ENCODE data around the gene FAM3C.

Gene FAM3C

DNA sequence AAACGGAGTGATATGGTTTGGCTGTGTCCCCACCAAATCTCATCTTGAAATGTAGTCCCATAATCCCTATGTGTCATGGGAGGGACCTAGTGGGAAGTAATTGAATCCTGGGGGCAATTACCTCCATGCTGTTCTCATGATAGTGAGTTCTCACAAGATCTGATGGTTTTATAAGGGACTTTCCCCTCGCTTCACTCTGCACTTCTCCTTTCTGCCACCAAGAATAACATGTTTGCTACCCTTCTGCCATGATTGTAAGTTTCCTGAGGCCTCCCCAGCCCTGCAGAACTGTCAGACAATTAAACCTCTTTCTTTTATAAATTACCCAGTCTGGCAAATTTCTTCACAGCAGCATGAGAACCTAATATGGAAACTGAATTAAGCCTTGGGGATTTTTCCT is 19.1 kb downstream of the FAM3C start:
- DNase-seq: no peak

- DNase-seq: no peak
These were observed 22.9 kb downstream of the FAM3C start for GRCh38 chr7:121373177-121373576.

DNA sequence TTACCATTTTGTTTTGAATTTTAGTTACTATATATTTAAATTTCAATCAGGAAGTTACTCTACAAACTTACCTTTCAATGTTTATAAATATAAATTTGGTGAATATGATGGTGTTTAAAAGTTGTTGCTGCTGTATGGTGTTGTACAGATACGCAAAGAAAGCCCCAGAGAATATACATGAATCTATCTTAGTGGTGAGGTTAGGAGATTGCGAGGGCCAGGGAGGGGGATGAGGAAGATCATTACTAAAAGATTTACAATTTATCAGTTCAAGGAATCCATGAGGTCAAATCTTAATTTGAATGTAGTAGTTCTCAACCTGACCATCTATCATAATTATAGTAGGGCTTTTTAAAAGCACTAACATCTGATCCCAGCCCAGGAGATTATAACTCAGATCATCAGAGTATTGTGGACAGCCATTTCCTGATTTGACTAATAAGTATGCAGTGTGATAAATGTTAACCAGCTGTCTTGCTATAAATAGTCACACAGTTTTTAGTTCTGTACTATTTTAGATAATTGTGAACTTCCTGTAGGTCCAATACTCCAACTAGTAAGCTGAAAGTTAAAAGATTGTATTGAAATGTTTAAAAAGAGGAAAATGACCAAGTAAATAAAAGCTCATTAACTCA is 23.6 kb downstream of the FAM3C start:
- DNase-seq: no peak

- no peak for DNase-seq
These were observed 24.2 kb downstream of the FAM3C start for GRCh38 chr7:121371883-121372282.

DNA sequence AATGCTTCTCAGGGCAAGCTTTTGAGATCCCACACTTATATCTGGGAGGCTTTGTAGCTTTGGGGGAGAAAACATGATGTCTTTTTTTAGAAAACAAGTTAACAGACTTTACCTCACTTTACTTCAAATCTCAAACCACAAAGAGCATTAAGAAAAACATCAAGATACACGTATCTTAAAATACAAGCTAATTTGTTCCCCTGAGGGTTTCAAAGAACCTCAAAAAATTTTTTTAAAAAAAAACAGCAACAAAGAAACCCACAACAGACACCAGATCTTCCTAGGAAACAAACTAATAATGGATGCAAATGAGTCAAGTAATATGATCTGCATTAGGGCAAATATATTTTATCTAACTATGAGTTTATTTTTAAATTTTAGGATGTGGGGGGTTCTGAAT is 24.7 kb downstream of the FAM3C start:
- no peak for DNase-seq

DNA sequence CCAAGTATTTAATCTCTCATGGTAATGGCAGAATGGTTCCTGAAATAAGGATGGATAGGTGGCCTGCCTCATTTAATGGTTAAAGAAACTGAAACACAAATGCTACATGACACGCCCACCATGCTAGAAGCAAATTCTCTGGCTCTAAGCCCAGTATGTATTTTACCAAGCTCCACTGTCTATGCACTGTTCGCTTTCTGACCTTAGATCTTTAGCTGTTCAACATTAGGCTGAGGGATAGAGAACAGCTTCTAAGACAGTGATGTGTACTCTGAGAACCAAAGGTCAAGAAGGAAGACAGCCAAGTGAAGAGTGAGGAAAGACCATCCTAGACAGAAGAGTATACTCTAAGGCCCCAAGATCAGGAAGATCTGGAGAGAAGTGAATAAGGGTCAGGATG is 26.6 kb downstream of the FAM3C start:
- no peak for DNase-seq

DNA sequence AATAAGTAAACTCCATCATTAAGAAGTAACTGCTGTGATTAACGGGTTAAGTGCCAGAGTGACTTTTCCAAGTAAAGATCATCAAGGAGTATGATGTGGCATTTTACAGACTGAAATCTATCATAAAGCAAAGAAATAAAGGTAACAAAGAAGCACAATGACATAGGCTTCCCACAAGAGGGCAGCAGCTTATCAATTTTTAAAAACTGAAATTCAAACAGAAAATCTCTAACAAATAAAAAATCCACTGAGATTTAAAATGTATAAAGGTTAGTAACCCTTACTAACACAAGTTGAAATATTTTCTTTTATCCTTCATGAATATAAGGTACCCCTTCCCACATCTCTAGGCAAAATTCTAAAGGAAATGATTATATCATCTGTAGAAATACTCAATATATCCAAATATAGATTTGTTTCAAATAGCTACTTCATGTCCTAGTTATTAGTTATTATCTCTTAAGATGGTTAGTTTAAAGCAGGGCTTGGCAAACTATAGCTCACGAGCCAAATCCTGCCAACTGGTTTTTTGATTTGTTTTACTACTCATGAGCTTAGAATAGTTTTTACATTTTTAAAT is 29.2 kb downstream of the FAM3C start:
- no peak for DNase-seq

DNA sequence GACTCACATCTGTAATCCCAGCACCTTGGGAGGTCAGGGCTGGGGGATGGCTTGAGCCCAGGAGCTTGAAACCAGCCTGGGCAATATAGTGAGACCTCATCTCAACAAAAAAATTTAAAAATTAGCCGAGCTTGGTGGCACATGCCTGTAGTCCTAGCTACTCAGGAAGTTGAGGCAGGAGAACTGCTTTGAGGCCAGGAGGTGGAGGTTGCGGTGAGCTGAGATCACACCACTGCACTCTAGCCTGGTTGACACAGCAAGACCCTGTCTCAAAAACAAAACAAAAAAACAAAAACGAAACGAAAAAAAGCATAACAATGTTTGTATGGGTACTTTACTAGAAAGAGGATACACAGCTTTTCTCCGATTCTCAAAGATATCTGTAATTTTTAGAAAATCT is 35.5 kb downstream of the FAM3C start:
- no peak for DNase-seq

DNA sequence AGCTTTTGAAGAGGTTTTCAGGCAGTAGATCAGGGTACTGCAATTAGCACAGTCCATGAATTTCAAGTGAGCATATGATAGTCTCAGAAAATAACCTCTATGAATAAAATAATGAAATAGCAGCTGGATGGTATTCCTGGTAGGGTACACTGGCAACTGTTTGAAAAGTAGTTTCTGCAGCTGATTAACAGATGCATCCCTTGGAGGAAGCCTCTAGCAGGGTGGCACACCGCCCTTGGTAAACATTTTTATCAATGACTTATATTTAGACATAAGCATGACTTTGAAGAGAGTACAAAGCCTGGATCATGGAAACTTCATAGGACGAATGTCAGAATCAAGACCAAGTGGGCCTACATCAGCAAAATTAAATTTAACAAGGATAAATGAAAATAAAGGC is 40.5 kb downstream of the FAM3C start:
- no peak for DNase-seq

DNA sequence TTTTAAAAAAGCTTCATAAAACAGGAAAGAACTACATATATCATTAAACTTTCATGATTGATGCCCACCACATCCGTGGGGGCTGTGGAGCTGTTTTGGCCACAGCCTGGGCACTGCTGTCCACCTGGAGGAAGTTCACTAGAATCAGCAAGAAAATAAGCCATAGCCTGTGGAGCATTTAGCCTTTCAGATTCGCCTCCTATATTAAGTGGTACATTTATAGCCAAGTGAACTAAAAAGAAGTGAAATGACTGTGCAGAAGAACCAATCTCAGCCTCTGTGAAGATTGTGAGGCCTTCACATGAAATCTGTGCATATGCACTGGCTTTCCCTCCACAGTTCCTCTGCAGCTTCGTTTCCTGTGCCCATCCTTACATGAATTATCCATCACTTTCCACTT is 43.8 kb downstream of the FAM3C start:
- DNase-seq: no peak

- DNase-seq: no peak
These were observed 44.4 kb downstream of the FAM3C start for GRCh38 chr7:121351682-121352081.

- no peak for DNase-seq
These were observed 51.6 kb downstream of the FAM3C start for GRCh38 chr7:121344497-121344896.

- DNase-seq: no peak
These were observed 52.0 kb downstream of the FAM3C start for GRCh38 chr7:121344093-121344492.

GRCh38 chr7:121343302-121343701 is 52.8 kb downstream of the FAM3C start:
- DNase-seq: no peak

DNA sequence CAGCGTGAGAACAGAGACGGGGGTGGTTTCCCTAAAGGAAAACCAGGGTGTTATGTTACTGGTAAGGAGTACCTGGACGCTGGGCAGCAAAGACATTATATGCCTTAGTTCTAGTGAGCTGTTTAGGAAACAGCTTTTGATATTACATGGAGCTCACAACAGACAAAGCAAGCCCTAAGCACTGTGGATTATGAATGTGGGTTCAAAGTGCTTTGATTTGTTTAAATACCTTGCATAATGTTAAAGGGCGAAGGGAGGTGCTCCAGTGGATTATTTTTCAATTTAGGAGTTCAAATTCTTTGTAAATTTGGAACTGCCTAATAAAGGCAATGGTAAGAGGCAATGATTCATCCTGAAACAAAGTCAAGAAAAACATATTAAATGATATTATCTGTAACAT is 53.5 kb downstream of the FAM3C start:
- DNase-seq: no peak

DNA sequence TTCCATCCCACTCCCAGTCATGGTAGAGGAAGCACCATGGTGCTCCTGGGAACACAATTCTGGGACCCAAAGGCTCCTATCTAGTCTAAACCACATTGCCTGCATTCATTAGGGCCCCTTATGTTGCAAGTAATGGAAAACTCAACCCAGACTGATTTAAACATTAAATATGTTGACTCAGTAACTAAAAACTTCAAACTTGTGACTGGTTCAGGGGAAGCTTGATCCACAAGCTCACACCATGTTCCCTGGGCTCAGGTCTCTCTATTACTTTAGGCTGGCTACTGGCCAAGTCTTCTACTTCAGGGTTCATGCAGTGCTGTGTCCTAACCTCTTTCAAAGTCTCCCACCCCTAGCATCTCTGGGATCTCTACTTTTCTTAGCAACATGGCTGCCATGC is 54.2 kb downstream of the FAM3C start:
- no peak for DNase-seq

- DNase-seq: no peak
These were observed 57.0 kb downstream of the FAM3C start for GRCh38 chr7:121339082-121339481.

DNA sequence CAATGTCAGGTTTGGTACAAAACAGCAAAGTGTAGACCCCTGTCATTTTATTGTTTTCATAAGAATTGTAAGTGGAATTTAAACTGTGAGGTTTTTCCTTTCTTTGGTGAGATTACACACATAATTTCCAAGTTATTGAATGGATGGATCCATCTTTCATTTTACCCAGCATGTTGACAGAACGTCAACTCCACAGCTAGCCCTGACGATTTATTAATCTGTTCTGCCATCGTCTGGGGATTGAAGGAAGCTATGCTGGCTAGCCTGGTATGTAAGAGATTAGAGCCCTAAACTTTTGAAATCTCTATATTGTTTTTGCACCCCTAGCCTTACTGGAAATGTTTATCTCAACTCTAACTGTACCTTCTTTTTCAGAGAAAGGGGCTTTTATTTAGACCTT is 58.7 kb downstream of the FAM3C start:
- no peak for DNase-seq

GRCh38 chr7:121336579-121336978 is 59.5 kb downstream of the FAM3C start:
- no peak for DNase-seq

GRCh38 chr7:121334875-121335648 is 61.0 kb downstream of the FAM3C start:
- no peak for DNase-seq

DNA sequence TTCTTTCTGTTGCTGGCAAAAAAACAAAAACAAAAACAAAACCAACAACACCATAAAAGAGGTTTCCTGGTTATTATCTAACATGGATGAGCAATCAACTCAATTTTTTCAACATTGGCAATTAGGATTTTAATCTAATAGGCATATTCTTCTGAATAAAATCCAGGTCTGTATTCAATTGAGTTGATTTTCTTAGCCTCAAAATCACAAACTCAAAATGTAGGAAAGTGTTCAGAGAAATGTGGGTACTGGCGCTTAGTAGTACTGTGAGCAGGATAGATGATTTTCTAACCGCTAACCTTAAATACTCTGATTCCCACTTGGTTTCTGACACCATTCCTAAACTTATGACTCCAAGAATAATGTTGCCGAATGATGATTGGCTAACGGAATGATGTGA is 61.7 kb downstream of the FAM3C start:
- DNase-seq: no peak

DNA sequence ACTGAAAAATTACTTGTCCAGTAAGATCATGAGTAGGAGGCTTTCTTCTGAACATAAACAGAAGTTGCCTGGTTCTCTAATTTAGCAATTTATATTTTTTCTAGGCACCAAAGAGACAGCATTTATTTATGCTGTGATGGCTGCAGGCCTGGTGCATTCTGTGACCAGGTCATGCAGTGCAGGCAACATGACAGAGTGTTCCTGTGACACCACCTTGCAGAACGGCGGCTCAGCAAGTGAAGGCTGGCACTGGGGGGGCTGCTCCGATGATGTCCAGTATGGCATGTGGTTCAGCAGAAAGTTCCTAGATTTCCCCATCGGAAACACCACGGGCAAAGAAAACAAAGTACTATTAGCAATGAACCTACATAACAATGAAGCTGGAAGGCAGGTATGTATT is 64.5 kb downstream of the FAM3C start:
- DNase-seq: no peak

DNA sequence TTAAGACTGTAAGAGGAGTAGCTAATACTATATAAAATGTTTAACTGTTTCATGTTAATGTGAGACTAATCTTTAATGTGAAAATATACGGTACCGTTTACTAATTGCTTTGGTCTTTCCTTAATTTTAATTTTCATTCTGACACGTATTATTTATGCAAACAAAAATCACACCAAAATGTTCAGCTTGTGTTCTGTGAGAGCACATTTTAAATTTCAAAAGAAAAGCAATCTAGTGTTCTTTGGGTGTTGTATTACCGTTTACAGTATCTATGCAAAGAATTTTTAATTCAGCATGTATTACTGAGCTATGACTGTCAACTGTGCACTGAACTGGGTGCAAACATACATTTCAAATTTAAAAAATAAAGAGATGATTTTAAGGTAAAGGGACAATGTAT is 65.1 kb downstream of the FAM3C start:
- no peak for DNase-seq

- DNase-seq: no peak
These were observed 65.9 kb downstream of the FAM3C start for GRCh38 chr7:121330053-121330833.
